SK-N-SH (cell line): ENCODE measurements around the gene FAM200C. TPM values are rescaled to one million over a fixed set of nuclear protein-coding genes. Genes with fewer than 3 reads are reported as not detected.
"Not testable (repeated sequence)": the region's sequence is repeated elsewhere in the genome, so short reads cannot be mapped to it uniquely, and the experiment has no call there.

Experiments used
- CTCF ChIA-PET: fragments of 300-600, 350-600 bp; formaldehyde crosslinking; extraction: SDS; loops from one replicate; lab custom pipeline; 2021; lab: Yijun Ruan, JAX
- POLR2A ChIA-PET: fragments of 350-600 bp; sonication (Branson Sonifier 250); formaldehyde crosslinking; extraction: SDS; loops from one replicate; lab custom pipeline; 2020; ENCODE audit warnings: antibody characterized with exemption, inconsistent platforms; lab: Yijun Ruan, JAX
- DNase-seq: peaks from one replicate; pipeline ENCODE4 v3.0.0; 2012
- H2AFZ ChIP-seq: fragments of 200-600 bp; sonication (generic); 2 replicates; pipeline ENCODE4 v1.8.1; 2016; ENCODE audit warnings: antibody characterized with exemption, mild to moderate bottlenecking, low read depth
- H3F3A ChIP-seq: fragments of 200-600 bp; sonication (generic); replicated peaks from 2 replicates; pipeline ENCODE3; 2016; ENCODE audit warnings: antibody characterized with exemption, mild to moderate bottlenecking; ENCODE audit not compliant: insufficient read depth
- H3K27ac ChIP-seq, 2 experiments: fragments of 200-500 bp in 1 of 2; fragments of 200-600 bp in 1 of 2; sonication (Bioruptor generic) in 1 of 2; sonication (generic), shearing (Covaris generic) in 1 of 2; 2 replicates each; pipeline versions ENCODE4 v1.5.1 to v1.6.1; 2014 to 2016; ENCODE audit warnings: low read depth in 2 of 2, inconsistent platforms in 1 of 2, low read length in 1 of 2, mild to moderate bottlenecking in 1 of 2, mixed read lengths in 1 of 2
- H3K27me3 ChIP-seq: fragments of 200-600 bp; sonication (generic), shearing (Covaris generic); 2 replicates; pipeline ENCODE4 v1.6.1; 2016; ENCODE audit warnings: mixed run types; ENCODE audit not compliant: insufficient read depth
- H3K36me3 ChIP-seq, 2 experiments: fragments of 200-500 bp in 1 of 2; fragments of 200-600 bp in 1 of 2; sonication (Bioruptor generic) in 1 of 2; sonication (generic) in 1 of 2; replicated peaks in 1 of 2; 2 replicates each; pipeline versions ENCODE3 to v1.5.1; 2014 to 2016; ENCODE audit warnings: low read length in 1 of 2, mild to moderate bottlenecking in 1 of 2; ENCODE audit not compliant: insufficient read depth in 2 of 2, control insufficient read depth in 1 of 2
- H3K4me1 ChIP-seq, 2 experiments: fragments of 200-500 bp in 1 of 2; fragments of 200-600 bp in 1 of 2; sonication (Bioruptor generic) in 1 of 2; sonication (generic), shearing (Covaris generic) in 1 of 2; 2 replicates each; pipeline versions ENCODE4 v1.5.1 to v1.6.1; 2014 to 2016; ENCODE audit warnings: low read depth in 1 of 2, low read length in 1 of 2, mixed run types in 1 of 2; ENCODE audit not compliant: insufficient read depth in 2 of 2, control insufficient read depth in 1 of 2
- H3K4me2 ChIP-seq: fragments of 200-600 bp; sonication (generic), shearing (Covaris generic); 2 replicates; pipeline ENCODE4 v1.6.1; 2017; ENCODE audit warnings: mixed run types
- H3K4me3 ChIP-seq, 2 experiments: fragments of 200-500 bp in 1 of 2; fragments of 200-600 bp in 1 of 2; sonication (Bioruptor generic) in 1 of 2; sonication (generic), shearing (Covaris generic) in 1 of 2; 2 replicates each; pipeline versions ENCODE4 v1.5.1 to v1.8.1; 2014 to 2016; ENCODE audit warnings: low read depth in 2 of 2, inconsistent platforms in 1 of 2, low read length in 1 of 2, mild to moderate bottlenecking in 1 of 2, mixed read lengths in 1 of 2, moderate library complexity in 1 of 2
- H3K79me2 ChIP-seq: fragments of 200-600 bp; sonication (generic); 2 replicates; pipeline ENCODE4 v1.8.1; 2017; ENCODE audit warnings: mild to moderate bottlenecking; ENCODE audit not compliant: insufficient read depth
- H3K9ac ChIP-seq: fragments of 200-600 bp; sonication (generic); 2 replicates; pipeline ENCODE4 v1.6.1; 2017; ENCODE audit warnings: mixed run types
- H3K9me2 ChIP-seq: fragments of 200-600 bp; sonication (generic); 2 replicates; pipeline ENCODE4 v1.6.1; 2017; ENCODE audit warnings: mixed run types
- H3K9me3 ChIP-seq: fragments of 200-600 bp; sonication (generic); 2 replicates; pipeline ENCODE4 v1.6.1; 2017; ENCODE audit warnings: mixed run types, mild to moderate bottlenecking, moderate library complexity
- H4K20me1 ChIP-seq: fragments of 200-600 bp; sonication (generic); 2 replicates; pipeline ENCODE4 v1.6.1; 2017; ENCODE audit warnings: mild to moderate bottlenecking, mixed run types; ENCODE audit not compliant: insufficient read depth
- CHD2 ChIP-seq: fragments of 150-350 bp; IDR thresholded peaks from 2 replicates; pipeline ENCODE4 v1.6.1; 2018; ENCODE audit warnings: low read length; ENCODE audit not compliant: partially characterized antibody
- ELF1 ChIP-seq: IDR thresholded peaks from 2 replicates; pipeline ENCODE4 v1.4.0; 2012
- FOSL2 ChIP-seq: IDR thresholded peaks from 2 replicates; pipeline ENCODE4 v1.4.0; 2012; ENCODE audit warnings: low read depth, mild to moderate bottlenecking, moderate library complexity, borderline replicate concordance
- FOXJ3 ChIP-seq: sonication (generic); formaldehyde crosslinking; IDR thresholded peaks from 2 replicates; pipeline ENCODE4 v1.5.1; 2020; ENCODE audit warnings: mild to moderate bottlenecking, missing genetic modification reagents
- FOXM1 ChIP-seq: IDR thresholded peaks from 2 replicates; pipeline ENCODE4 v1.4.0; 2012; ENCODE audit warnings: low read depth, mild to moderate bottlenecking
- GABPA ChIP-seq: IDR thresholded peaks from 2 replicates; pipeline ENCODE4 v1.4.0; 2012; ENCODE audit warnings: low read depth, mild to moderate bottlenecking
- MXI1 ChIP-seq: IDR thresholded peaks from 2 replicates; pipeline ENCODE4 v1.6.1; 2012; ENCODE audit warnings: mild to moderate bottlenecking, low read depth, low read length, improper control_type of control experiment
- NFIC ChIP-seq: IDR thresholded peaks from 2 replicates; pipeline ENCODE4 v1.4.0; 2012; ENCODE audit warnings: borderline replicate concordance
- RAD21 ChIP-seq: IDR thresholded peaks from 2 replicates; pipeline ENCODE4 v1.6.1; 2012; ENCODE audit warnings: mild to moderate bottlenecking, low read length
- RCOR1 ChIP-seq: fragments of 150-350 bp; IDR thresholded peaks from 2 replicates; pipeline ENCODE4 v1.6.1; 2017; ENCODE audit warnings: antibody characterized with exemption, low read length
- RXRA ChIP-seq: IDR thresholded peaks from 2 replicates; pipeline ENCODE4 v1.4.0; 2012; ENCODE audit warnings: low read depth, mild to moderate bottlenecking, borderline replicate concordance
- SMC3 ChIP-seq: IDR thresholded peaks from 2 replicates; pipeline ENCODE4 v1.6.1; 2012; ENCODE audit warnings: low read depth, low read length, improper control_type of control experiment
- TAF1 ChIP-seq: IDR thresholded peaks from 2 replicates; pipeline ENCODE4 v1.6.1; 2012; ENCODE audit warnings: low read depth, mild to moderate bottlenecking, low read length, moderate library complexity, borderline replicate concordance
- TCF12 ChIP-seq: IDR thresholded peaks from 2 replicates; pipeline ENCODE4 v1.4.0; 2012
- TEAD4 ChIP-seq: IDR thresholded peaks from 2 replicates; pipeline ENCODE4 v1.4.0; 2012; ENCODE audit warnings: mild to moderate bottlenecking, borderline replicate concordance; ENCODE audit not compliant: insufficient read depth
- WGBS: methylation state at CpG from one replicate; pipeline ENCODE4 v1.1.6; 2017; ENCODE audit warnings: low lambda C conversion rate; 5-methylcytosine and 5-hydroxymethylcytosine counted together
- polyA plus RNA-seq, 3 experiments: library from polyadenylated mRNA; depleted of rRNA; stranded (reverse); fragments of >200 nt; gene quantifications; 2 replicates each; pipeline ENCODE4 v1.2.3, GENCODE V29; 2012
- TF ChIP-seq, protein P1 (sequence below): IDR thresholded peaks from 2 replicates; pipeline ENCODE4 v1.4.0; 2012; ENCODE audit warnings: low read depth, borderline replicate concordance
- TF ChIP-seq, protein P2 (sequence below): fragments of 200-600 bp; sonication (generic); IDR thresholded peaks from 2 replicates; pipeline ENCODE4 v1.6.1; 2017; ENCODE audit warnings: antibody characterized with exemption, mild to moderate bottlenecking, moderate library complexity
- TF ChIP-seq, protein P3 (sequence below): IDR thresholded peaks from 2 replicates; pipeline ENCODE4 v1.6.1; 2012; ENCODE audit warnings: mild to moderate bottlenecking, low read depth, low read length, moderate library complexity
- TF ChIP-seq, protein P4 (sequence below): fragments of 150-350 bp; IDR thresholded peaks from 2 replicates; pipeline ENCODE4 v1.6.1; 2017; ENCODE audit warnings: antibody characterized with exemption, low read length, low read depth, borderline replicate concordance

The FAM200C gene
- polyA plus RNA-seq, 1 of the 3 experiments (the other 2 are of a cell fraction), result 1.5 TPM

DNA sequence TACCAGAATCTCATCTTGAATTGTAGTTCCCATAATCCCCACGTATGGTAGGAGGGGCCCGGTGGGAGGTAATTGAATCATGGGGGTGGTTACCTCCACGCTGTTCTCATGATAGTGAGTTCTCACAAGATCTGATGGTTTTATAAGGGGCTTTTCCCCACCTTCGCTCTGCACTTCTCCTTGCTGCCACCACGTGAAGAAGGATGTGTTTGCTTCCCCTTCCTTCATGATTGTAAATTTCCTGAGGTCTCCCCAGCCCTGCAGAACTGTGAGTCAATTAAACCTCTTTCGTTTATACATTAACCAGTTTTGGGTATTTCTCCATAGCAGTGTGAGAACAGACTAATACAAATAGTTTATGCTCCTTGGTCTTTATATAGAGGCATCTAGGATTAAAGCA, 36.8 kb upstream of the FAM200C start:
- POLR2A ChIA-PET, result not testable (repeated sequence)

DNA sequence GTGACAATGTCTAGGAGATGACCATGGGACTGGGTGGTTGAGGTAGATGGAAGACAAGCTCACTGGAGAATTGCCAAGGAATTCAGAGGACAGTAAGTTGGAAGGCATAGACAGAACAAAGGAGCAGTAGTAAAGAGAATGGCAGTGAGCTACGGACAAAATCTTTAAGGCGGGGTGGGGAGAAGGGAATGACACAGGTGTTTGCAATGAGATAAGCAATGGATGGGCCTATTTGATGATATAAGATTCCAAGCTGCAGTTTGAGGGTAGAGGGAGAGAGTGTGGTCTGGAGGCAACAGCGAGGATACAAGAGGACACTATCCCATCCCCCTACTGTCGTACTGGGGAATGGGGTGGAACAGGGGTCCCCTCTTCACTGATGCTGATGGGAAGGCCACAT, 36.2 kb upstream of the FAM200C start:
- H3K4me3 ChIP-seq, result no peak overlapping the region
- no peaks in the 10 kb centered on the region for H3K36me3 ChIP-seq
- H3K9ac ChIP-seq, result no peak overlapping the region
- 76% methylated on average over 4 of the region's 4 CpGs for WGBS
- DNase-seq, result no peak
- H3K4me2 ChIP-seq, result no peak overlapping the region
- H3K4me1 ChIP-seq, result peaks cover 0 to 9% of the 10 kb centered on the region in 2 experiments; a peak in 2 of 4 replicates
- H3F3A ChIP-seq, result no peaks in the 10 kb centered on the region
- H3K27ac ChIP-seq, result no peak overlapping the region
- no peak for TF ChIP-seq TAF1
- TF ChIP-seq RCOR1, result no peak
- TF ChIP-seq, protein P1, sequence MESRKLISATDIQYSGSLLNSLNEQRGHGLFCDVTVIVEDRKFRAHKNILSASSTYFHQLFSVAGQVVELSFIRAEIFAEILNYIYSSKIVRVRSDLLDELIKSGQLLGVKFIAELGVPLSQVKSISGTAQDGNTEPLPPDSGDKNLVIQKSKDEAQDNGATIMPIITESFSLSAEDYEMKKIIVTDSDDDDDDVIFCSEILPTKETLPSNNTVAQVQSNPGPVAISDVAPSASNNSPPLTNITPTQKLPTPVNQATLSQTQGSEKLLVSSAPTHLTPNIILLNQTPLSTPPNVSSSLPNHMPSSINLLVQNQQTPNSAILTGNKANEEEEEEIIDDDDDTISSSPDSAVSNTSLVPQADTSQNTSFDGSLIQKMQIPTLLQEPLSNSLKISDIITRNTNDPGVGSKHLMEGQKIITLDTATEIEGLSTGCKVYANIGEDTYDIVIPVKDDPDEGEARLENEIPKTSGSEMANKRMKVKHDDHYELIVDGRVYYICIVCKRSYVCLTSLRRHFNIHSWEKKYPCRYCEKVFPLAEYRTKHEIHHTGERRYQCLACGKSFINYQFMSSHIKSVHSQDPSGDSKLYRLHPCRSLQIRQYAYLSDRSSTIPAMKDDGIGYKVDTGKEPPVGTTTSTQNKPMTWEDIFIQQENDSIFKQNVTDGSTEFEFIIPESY, result no peak
- no peak for TF ChIP-seq TCF12
- TF ChIP-seq, protein P2, sequence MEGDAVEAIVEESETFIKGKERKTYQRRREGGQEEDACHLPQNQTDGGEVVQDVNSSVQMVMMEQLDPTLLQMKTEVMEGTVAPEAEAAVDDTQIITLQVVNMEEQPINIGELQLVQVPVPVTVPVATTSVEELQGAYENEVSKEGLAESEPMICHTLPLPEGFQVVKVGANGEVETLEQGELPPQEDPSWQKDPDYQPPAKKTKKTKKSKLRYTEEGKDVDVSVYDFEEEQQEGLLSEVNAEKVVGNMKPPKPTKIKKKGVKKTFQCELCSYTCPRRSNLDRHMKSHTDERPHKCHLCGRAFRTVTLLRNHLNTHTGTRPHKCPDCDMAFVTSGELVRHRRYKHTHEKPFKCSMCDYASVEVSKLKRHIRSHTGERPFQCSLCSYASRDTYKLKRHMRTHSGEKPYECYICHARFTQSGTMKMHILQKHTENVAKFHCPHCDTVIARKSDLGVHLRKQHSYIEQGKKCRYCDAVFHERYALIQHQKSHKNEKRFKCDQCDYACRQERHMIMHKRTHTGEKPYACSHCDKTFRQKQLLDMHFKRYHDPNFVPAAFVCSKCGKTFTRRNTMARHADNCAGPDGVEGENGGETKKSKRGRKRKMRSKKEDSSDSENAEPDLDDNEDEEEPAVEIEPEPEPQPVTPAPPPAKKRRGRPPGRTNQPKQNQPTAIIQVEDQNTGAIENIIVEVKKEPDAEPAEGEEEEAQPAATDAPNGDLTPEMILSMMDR, result no peak
- no peak for TF ChIP-seq FOXJ3 (CRISPR knock-in tag)
- TF ChIP-seq MXI1, result no peak
- TF ChIP-seq SMC3, result no peak
- no peak for TF ChIP-seq CHD2
- TF ChIP-seq ELF1, result no peak
- TF ChIP-seq RXRA, result no peak
- no peak for TF ChIP-seq NFIC
- TF ChIP-seq, protein P3, sequence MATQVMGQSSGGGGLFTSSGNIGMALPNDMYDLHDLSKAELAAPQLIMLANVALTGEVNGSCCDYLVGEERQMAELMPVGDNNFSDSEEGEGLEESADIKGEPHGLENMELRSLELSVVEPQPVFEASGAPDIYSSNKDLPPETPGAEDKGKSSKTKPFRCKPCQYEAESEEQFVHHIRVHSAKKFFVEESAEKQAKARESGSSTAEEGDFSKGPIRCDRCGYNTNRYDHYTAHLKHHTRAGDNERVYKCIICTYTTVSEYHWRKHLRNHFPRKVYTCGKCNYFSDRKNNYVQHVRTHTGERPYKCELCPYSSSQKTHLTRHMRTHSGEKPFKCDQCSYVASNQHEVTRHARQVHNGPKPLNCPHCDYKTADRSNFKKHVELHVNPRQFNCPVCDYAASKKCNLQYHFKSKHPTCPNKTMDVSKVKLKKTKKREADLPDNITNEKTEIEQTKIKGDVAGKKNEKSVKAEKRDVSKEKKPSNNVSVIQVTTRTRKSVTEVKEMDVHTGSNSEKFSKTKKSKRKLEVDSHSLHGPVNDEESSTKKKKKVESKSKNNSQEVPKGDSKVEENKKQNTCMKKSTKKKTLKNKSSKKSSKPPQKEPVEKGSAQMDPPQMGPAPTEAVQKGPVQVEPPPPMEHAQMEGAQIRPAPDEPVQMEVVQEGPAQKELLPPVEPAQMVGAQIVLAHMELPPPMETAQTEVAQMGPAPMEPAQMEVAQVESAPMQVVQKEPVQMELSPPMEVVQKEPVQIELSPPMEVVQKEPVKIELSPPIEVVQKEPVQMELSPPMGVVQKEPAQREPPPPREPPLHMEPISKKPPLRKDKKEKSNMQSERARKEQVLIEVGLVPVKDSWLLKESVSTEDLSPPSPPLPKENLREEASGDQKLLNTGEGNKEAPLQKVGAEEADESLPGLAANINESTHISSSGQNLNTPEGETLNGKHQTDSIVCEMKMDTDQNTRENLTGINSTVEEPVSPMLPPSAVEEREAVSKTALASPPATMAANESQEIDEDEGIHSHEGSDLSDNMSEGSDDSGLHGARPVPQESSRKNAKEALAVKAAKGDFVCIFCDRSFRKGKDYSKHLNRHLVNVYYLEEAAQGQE, result no peak
- TF ChIP-seq FOXM1, result no peak
- no peak for TF ChIP-seq TEAD4
- TF ChIP-seq, protein P4, sequence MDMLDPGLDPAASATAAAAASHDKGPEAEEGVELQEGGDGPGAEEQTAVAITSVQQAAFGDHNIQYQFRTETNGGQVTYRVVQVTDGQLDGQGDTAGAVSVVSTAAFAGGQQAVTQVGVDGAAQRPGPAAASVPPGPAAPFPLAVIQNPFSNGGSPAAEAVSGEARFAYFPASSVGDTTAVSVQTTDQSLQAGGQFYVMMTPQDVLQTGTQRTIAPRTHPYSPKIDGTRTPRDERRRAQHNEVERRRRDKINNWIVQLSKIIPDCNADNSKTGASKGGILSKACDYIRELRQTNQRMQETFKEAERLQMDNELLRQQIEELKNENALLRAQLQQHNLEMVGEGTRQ, result no peak
- no peak for TF ChIP-seq FOSL2
- no peak for TF ChIP-seq GABPA
- TF ChIP-seq RAD21, result no peak
- TF ChIP-seq, all 33 proteins: peak for 0
- ChIA-PET POLR2A (no interaction called here), CTCF (no interaction called here)
- Histone ChIP-seq H3K79me2 (no peaks in the 10 kb centered on the region), H4K20me1 (no peaks in the 10 kb centered on the region), H3K27me3 (no peaks in the 10 kb centered on the region), H2AFZ (no peak overlapping the region), H3K9me3 (no peaks in the 10 kb centered on the region), H3K9me2 (no peaks in the 10 kb centered on the region)

More for the DNA sequence above, 36.8 kb upstream of the FAM200C start:
- H3K79me2 ChIP-seq, H3K27ac ChIP-seq, H3K4me3 ChIP-seq, H2AFZ ChIP-seq, H3K9me2 ChIP-seq, H3K27me3 ChIP-seq, H3K9ac ChIP-seq, H3K36me3 ChIP-seq, H3K9me3 ChIP-seq, H3K4me1 ChIP-seq, H3F3A ChIP-seq, DNase-seq, H3K4me2 ChIP-seq, H4K20me1 ChIP-seq: not testable (repeated sequence)
- CTCF ChIA-PET, result interaction anchor here (3.2 to 6.4 kb wide), 2 partner anchors 12 to 17 kb away, joined by 23 to 177 read pairs; partner anchors contain the start of genes PTTG1 and SLU7
- WGBS, result 28% methylated on average over 6 of the region's 6 CpGs
